ENCODE data around the gene EIF4G3.

EIF4G3 gene

DNA sequence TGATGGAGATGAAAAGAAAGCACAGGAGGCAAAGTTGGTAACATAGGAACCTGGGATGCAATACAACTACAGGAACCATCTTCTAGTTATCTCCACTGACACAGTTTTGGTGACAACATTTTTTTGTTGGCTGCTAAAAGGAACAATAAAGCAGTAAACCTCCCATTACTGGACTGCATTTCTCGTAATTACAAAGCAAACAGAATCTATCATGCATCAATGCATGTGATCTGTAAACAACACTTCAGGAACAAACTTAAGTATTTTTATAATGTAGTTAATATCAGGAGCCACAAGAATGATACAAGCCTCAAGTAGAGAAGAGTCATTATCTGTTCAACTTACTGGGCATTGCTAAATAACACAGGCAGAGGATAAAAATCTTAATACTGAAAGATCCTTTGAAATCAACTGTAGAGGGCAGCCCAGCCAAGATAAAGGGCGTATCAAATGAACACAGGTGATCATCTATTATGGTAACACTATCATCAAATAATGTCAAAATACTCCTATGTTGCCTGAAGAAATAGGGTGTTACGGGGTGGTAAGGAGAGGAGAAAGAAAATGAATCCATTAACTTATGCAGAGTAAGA is 193.3 kb downstream of the EIF4G3 start:
- TF ChIP-seq, protein P1, sequence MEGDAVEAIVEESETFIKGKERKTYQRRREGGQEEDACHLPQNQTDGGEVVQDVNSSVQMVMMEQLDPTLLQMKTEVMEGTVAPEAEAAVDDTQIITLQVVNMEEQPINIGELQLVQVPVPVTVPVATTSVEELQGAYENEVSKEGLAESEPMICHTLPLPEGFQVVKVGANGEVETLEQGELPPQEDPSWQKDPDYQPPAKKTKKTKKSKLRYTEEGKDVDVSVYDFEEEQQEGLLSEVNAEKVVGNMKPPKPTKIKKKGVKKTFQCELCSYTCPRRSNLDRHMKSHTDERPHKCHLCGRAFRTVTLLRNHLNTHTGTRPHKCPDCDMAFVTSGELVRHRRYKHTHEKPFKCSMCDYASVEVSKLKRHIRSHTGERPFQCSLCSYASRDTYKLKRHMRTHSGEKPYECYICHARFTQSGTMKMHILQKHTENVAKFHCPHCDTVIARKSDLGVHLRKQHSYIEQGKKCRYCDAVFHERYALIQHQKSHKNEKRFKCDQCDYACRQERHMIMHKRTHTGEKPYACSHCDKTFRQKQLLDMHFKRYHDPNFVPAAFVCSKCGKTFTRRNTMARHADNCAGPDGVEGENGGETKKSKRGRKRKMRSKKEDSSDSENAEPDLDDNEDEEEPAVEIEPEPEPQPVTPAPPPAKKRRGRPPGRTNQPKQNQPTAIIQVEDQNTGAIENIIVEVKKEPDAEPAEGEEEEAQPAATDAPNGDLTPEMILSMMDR (conservative IDR thresholded peaks at IDR 0.05; ENCODE audit: low read depth, low read length): no peak
- DNase-seq (ENCODE audit: low read depth): no peak
- H3K4me3 ChIP-seq (ENCODE audit: low read depth, low read length): no peak overlapping the region

DNA sequence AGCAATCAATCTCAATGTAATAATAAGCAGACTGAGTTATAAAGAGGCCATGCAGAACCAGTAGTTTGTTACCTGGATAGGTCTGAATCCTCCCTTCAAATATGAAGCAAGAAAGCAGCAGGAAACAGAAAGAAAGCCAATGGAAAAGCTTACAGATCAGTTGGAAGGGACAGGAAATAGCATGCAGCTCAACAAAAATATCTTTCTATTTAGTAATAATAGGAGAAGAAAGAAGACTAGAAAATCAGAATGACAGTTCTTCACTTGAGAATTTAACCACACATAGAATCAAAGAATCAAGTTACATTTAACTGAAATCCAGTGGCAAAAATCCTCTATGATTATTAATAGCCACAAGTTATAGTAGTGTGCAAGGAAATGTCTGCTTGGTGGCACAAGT is 194.4 kb downstream of the EIF4G3 start:
- H3K4me3 ChIP-seq (ENCODE audit: low read depth, low read length): no peak overlapping the region
- DNase-seq (ENCODE audit: low read depth): peak; percentile 61
- TF ChIP-seq, protein P1 (conservative IDR thresholded peaks at IDR 0.05; ENCODE audit: low read depth, low read length): no peak

DNA sequence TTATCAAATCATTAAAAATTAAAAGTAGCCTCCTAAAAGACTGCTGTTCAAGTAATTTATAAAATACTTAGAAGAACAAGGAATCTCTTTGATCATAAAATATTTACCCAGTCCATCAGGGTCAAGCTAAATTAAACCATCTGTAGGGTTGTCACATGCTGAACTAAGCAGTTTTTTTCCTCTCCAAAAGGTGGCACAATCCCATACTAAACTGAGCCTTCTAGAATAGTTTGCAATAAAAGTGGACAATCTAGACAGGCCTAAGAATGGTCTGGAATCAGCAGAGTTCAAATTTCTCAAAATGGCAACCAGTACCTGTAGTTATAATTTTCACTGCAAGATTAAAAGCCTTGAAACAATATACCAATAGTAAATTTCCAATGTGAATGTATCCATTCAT is 194.8 kb downstream of the EIF4G3 start:
- peak; percentile 58 for DNase-seq (ENCODE audit: low read depth)
- TF ChIP-seq, protein P1 (conservative IDR thresholded peaks at IDR 0.05; ENCODE audit: low read depth, low read length): peak; percentile 39
- H3K4me3 ChIP-seq (ENCODE audit: low read depth, low read length): no peak overlapping the region

DNA sequence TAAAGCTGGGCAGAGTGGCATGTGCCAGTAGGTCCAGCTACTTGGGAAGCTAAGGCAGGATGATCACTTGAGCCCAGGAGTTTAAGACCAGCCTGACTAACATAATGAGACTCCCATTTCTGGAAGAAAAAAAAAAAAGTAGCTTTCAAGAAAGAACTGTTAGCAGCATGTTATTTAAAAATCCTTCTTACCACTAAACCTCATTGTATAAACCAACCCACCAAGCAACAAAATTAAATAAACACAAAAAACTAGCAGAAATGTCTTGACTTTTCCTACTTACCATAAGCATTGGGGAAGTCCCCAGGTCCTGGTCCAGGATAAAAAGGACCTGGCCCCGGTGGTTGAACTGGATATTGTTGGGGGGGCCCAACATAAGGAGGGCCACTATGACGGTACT is 196.6 kb downstream of the EIF4G3 start:
- TF ChIP-seq, protein P1 (conservative IDR thresholded peaks at IDR 0.05; ENCODE audit: low read depth, low read length): no peak
- no peak overlapping the region for H3K4me3 ChIP-seq (ENCODE audit: low read depth, low read length)
- DNase-seq (ENCODE audit: low read depth): no peak

DNA sequence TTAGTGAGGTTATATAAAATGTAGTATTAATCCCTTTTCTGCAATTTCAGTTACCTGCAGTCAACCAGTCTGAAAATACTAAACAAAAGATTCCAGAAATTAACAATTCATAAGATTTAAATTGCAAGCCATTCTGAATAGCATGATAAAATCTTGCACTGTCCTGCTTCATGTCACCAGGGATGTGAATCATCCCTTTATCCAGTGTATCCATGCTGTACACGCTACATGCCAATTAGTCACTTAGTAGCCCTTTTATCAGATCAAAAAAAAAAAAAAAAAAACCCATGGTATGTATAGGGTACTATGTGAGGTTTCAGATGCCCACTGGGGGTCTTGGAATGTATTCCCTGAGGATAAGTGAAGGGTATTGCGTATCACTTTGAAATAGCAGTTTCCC is 198.3 kb downstream of the EIF4G3 start:
- no peak for DNase-seq (ENCODE audit: low read depth)
- TF ChIP-seq, protein P1 (conservative IDR thresholded peaks at IDR 0.05; ENCODE audit: low read depth, low read length): no peak
- no peak overlapping the region for H3K4me3 ChIP-seq (ENCODE audit: low read depth, low read length)

DNA sequence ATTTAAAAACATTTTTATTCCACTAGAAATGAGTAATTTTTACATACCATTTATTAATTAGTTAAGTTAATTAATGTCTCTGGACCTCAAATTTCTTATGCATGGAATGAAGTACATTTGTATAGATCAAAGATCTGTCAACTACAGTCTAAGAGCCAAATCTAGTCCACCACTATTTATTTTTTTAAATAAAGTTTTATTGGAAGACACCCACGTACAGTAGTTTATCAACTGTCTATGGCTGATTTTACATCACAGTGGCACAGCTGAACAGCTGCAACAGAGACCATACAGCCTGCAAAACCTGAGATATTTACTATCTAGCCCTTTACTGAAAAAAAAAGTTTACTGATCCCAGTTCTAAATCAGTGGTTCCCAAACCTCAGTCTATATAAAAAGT is 201.0 kb downstream of the EIF4G3 start:
- TF ChIP-seq, protein P1 (conservative IDR thresholded peaks at IDR 0.05; ENCODE audit: low read depth, low read length): no peak
- DNase-seq (ENCODE audit: low read depth): no peak
- no peak overlapping the region for H3K4me3 ChIP-seq (ENCODE audit: low read depth, low read length)

DNA sequence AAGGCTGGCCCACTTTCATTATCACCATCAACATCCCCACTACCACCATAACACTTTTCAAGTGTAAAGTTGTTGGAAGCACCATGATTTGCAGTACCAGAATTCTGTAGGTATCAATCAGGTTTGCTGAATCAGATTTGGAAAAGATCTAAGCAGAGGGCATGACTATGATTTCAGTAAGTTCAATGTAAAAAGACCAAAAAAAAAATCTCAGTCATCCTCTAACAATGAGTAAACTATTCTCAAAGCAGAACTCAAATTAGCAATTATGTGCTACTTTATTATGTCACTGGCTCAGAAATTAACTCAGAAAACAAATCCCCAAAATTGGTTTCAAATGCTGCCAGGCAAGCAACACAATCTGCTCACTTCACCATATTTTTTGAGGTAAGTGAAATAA is 201.7 kb downstream of the EIF4G3 start:
- TF ChIP-seq, protein P1 (conservative IDR thresholded peaks at IDR 0.05; ENCODE audit: low read depth, low read length): no peak
- no peak overlapping the region for H3K4me3 ChIP-seq (ENCODE audit: low read depth, low read length)
- no peak for DNase-seq (ENCODE audit: low read depth)
